ENCODE data around the gene USP10. TPM values are rescaled to one million over a fixed set of nuclear protein-coding genes. Genes with fewer than 3 reads are reported as not detected.

The USP10 gene
- total RNA-seq, 1 experiment from 2014 or later = 203 TPM

DNA sequence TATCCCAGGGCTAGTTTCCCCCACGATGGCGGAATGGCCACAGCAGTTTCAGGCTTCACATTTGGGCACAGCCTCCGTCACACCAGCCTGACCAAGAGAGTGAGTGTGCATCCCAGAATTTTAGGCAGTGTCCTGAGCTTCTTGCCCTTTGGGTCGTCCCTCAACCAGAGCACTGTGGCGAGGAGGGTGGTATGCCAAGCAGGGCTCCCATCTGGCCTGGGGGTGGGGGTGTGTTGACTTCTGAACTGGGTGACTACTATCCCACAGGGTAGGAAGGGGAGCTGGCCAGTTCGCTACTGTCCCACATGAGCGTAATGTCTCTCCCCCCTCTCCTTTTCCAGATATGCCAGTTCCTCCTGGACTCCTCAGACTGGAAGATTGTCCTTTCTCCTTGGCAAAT lies 16.1 kb downstream of the USP10 start:
- H3K36me3 Mint-ChIP-seq (ENCODE audit: insufficient read depth in 1 of 3, low read depth in 3 of 3) = peaks cover 2 to 18% (median 18%) of the 10 kb centered on the region in 3 experiments
- no peak for DNase-seq
- no peak overlapping the region for H2BK120ac ChIP-seq (ENCODE audit: low read depth, low read length, poor library complexity, severe bottlenecking)
- H3K27me3 Mint-ChIP-seq (ENCODE audit: low read depth) = no peaks in the 10 kb centered on the region
- peaks cover 78% of the 10 kb centered on the region for H3K79me2 ChIP-seq (ENCODE audit: insufficient read depth, low read length)
- H4K5ac ChIP-seq (ENCODE audit: insufficient read length, low read depth, low read length) = no peak overlapping the region
- no peak overlapping the region for H3T11ph ChIP-seq (ENCODE audit: low read length)
- no peak overlapping the region for H3K23ac ChIP-seq (ENCODE audit: insufficient read length, low read depth, low read length)
- no peak overlapping the region for H2AFZ ChIP-seq (ENCODE audit: low read length)
- no peak overlapping the region for H3K4me2 ChIP-seq (ENCODE audit: insufficient read depth, insufficient read length, low read length)
- H3K4me1 Mint-ChIP-seq = peaks cover 38 to 67% of the 10 kb centered on the region in 2 experiments
- no peak overlapping the region for H2BK12ac ChIP-seq (ENCODE audit: insufficient read length, low read depth, low read length)
- H2BK5ac ChIP-seq (ENCODE audit: insufficient read length, low read length) = no peak overlapping the region
- H3K18ac ChIP-seq (ENCODE audit: insufficient read length, low read depth, low read length) = no peak overlapping the region
- no peak overlapping the region for H3K9ac ChIP-seq (ENCODE audit: extremely low read depth, insufficient read length, low read length)
- no peaks in the 10 kb centered on the region for H3K23me2 ChIP-seq (ENCODE audit: insufficient read length, low read depth, low read length, poor library complexity, severe bottlenecking)
- H3K4me1 ChIP-seq (ENCODE audit: insufficient read depth, low read length) = peaks cover 2% of the 10 kb centered on the region; the same call in 1 of the 2 replicates
- H3K27me3 ChIP-seq (ENCODE audit: insufficient read depth, low read length) = no peaks in the 10 kb centered on the region
- no peaks in the 10 kb centered on the region for H3K9me3 ChIP-seq (ENCODE audit: control insufficient read depth, low read depth, low read length)
- peak overlapping the region in 2 of 3 experiments; percentile 13 to 74; a peak in 2 of 7 replicates for H3K27ac Mint-ChIP-seq
- no peaks in the 10 kb centered on the region for H3K9me3 Mint-ChIP-seq
- no peak overlapping the region for H3K27ac ChIP-seq (ENCODE audit: insufficient read length, low read depth, low read length)
- WGBS (ENCODE audit: extremely low coverage, insufficient read length, low lambda C conversion rate) = no CpG with 5 or more reads among the region's 7 CpGs
- H2BK20ac ChIP-seq (ENCODE audit: low read depth, low read length, poor library complexity, severe bottlenecking) = no peak overlapping the region
- H3K56ac ChIP-seq (ENCODE audit: insufficient read length, low read depth, low read length) = no peak overlapping the region
- H3K4me3 Mint-ChIP-seq = no peak overlapping the region
- H2BK15ac ChIP-seq (ENCODE audit: low read depth, low read length) = no peak overlapping the region
- TF ChIP-seq, protein P1, sequence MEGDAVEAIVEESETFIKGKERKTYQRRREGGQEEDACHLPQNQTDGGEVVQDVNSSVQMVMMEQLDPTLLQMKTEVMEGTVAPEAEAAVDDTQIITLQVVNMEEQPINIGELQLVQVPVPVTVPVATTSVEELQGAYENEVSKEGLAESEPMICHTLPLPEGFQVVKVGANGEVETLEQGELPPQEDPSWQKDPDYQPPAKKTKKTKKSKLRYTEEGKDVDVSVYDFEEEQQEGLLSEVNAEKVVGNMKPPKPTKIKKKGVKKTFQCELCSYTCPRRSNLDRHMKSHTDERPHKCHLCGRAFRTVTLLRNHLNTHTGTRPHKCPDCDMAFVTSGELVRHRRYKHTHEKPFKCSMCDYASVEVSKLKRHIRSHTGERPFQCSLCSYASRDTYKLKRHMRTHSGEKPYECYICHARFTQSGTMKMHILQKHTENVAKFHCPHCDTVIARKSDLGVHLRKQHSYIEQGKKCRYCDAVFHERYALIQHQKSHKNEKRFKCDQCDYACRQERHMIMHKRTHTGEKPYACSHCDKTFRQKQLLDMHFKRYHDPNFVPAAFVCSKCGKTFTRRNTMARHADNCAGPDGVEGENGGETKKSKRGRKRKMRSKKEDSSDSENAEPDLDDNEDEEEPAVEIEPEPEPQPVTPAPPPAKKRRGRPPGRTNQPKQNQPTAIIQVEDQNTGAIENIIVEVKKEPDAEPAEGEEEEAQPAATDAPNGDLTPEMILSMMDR (conservative IDR thresholded peaks at IDR 0.05) = no peak
- H3K14ac ChIP-seq (ENCODE audit: insufficient read depth, low read length) = no peak overlapping the region; the same call in 1 of the 2 replicates
- H4K91ac ChIP-seq (ENCODE audit: insufficient read length, low read depth, low read length) = no peak overlapping the region
- H3K4ac ChIP-seq (ENCODE audit: low read depth, low read length) = no peak overlapping the region
- H2AK5ac ChIP-seq (ENCODE audit: insufficient read length, low read length) = no peak overlapping the region
- H4K8ac ChIP-seq (replicated peaks; ENCODE audit: insufficient read length, low read depth, low read length) = no peak overlapping the region
- H4K20me1 ChIP-seq (ENCODE audit: control insufficient read depth, insufficient read depth, insufficient read length) = peaks cover 3% of the 10 kb centered on the region
- peaks cover 8% of the 10 kb centered on the region for H3K79me1 ChIP-seq (ENCODE audit: insufficient read depth, low read depth, low read length, poor library complexity, severe bottlenecking)

All from H9 (cell line).